8988T (cell line): ENCODE measurements around the gene PRCC.
"Not testable (repeated sequence)": the region's sequence is repeated elsewhere in the genome, so short reads cannot be mapped to it uniquely, and the experiment has no call there.

Experiments
- DNase-seq: peaks from one replicate; pipeline ENCODE4 v3.0.0; 2011

The PRCC gene

DNA sequence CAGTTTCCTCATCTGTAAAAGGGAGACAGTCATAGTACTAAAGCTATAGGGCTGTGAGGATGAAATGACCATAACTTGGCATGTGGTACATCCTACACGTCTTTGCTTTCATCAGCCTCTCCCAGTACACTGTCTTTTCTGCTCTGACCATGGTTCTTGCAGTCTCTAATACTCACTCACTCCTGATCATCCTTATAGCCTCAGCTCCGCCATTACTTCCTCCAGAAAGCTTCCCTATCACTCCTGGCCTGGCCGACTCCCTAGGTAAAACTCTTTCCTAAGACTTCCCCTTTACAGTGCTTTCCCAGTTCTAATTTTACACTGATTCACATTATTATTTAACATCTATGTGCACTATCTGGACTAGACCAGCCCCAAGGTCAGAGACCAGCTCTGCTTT, 21.5 kb upstream of the PRCC start:
- DNase-seq: no peak

DNA sequence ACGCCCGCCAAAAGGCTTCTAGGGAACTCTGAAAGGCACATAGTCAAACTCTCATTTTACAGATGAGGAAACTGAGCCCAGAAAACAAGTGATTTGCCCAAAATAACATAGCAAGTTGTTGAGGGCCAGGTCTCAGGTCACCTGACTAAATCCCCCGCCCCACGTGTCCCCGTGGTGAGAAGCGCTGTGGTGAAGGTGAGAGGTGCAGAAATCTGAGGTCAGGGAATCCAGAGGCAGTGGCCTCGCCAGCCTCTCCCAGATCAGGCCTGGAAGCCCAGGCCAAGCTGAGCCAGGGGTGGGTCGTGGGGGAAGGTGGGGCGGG, 21.0 kb upstream of the PRCC start:
- no peak for DNase-seq

DNA sequence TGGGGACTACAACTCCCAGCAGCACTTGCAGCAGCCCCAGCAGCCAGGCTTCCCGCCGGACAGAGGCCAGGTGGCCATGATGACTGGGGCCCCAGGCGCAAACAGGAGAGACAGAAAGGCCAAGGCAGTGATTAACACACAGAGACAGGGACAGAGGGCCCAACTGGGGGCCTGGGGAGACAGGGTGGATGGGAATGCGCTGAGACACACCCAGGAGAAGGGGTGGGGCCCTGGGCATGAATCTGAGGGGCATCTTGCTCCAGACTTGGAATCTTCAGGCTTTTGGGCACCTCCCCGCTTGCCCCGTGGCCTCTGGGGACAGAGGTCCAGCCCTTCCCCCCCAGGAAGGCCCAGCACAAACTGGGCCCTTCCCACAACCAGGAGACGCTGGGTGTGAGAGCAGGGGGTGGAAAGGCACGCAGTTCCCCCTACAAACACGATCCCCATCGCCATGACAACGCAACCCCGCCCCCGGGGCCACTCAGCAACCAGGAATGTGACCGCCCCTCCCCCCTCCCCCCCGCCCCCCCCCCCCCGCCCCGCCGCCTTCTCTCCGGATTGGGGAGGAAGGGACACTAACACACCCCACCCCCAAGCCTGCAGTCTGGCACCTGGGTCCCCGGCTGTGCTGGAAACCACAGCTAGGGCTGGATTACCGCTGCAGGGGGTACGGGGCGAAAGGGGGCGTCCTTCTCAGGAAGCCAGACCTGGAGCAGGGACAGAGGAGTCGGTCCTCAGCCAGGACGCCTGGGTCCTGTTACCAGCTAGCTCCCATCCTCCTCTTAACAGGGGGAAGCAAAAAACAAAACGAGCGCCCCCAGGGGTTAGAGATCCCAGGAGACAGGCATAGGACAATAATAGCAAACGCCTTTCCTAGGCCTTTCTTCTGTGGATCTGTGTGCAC, 20.4 kb upstream of the PRCC start:
- DNase-seq: peak; percentile 78

DNA sequence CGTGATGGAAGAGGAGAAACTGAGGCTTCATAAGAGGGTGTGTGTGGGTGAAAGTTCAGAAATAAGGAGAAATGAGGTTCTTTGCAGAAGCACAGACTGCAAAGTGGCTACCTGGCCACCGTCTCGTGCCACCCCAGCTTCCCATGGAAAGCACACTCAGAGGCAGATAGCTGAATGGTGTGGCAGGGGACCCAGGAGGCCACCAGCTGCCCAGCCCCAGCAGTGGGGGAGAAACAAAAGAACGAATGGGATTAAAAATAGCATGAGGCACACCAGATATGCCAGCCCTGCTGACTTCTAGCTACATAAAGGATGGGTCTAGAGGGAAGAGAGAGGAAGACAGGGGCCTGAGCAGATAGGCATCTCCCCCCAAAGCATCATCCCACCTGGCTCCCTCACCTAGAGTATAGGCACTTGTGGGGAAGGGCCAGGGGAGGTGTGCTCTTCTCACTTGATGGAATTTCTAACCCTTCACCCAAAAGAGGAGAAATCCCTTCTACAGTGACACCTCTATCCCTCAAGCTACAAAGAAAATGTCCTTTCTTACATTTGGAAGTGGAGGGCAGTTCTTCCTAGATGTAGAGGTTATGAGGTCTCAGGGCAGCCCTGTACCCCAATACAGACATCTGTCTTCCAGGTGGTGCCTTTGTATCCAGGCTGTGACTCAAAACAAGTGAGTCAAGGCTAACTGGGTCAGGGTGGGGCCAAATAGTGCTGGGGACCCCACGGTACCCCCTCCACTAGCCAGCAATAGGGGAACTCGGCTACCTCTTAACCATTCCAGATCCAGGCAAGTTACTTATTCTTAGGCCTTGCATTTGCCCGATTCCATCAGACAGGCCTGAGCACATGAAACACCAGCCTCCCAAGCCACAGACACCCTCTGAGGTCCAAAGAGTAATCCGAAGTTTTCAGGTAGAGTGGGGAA, 19.3 kb upstream of the PRCC start:
- no peak for DNase-seq

DNA sequence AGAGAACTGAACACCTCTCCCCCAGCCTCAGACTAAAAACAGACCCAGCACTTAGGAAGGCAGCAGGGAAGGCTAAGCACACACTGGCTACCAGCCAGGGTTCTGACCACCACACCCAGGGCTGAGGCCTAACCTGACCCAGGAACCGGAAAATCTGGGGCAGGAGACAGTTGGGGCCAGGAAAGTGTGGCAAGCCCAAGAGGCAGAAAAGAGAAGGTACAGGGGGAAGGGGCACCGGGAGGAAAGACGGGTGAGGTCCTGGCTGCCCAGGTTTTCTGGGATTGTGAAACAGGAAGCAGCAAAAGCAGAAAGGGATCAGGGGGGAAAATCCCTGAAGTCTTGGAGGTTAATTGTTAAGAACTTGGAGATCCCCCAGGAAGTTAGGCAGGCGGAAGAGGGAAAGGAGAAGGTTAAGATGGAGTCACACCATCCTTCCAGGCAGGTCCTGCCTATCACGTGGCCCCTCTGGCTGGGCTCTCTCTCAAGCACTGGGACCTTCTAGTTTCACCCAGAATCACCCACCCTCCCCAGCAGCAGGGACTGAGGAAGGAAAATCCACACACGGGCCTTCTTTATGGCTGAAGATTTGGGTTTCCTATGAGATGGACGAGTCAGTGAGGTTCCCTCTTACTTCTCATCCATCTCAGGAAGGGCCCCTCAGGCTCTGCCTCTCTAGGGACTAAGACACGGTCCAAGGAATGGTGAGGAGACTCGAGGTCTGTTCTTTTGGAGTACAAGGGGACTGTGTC, 18.5 kb upstream of the PRCC start:
- DNase-seq: no peak

DNA sequence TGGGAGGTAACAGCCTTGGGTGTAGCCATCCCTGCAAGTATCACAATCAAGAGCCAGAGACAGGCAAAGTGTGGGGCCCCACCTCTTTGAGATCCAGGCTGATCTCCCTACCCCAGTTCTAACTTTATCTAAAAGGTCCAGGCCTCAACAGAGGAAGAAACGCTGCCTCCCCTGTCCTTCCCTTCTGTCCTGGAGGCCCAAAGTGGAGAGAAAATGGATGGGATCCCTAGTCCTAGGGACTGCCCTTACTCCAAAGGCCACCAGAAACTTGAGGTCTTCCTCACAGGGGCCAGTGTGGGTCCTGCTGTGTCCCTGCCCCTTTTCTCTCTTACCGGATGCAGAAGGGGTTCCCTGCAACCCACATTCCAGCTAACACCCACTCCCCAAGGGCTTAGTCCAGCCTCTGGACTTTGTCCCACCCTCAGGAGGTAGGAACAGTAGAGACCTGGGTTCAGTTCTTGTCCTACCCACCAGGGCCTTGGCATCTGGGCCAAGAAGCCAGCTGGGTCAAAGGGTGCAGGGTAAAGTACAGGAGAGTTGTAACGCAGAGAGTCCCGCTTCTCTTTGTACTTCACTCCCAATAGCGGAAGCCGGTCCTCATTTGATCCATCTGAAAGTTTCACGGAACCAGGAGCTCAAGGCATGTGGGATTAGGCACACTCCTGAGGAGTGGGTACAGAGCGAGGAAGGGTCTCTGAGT, 17.8 kb upstream of the PRCC start:
- no peak for DNase-seq

DNA sequence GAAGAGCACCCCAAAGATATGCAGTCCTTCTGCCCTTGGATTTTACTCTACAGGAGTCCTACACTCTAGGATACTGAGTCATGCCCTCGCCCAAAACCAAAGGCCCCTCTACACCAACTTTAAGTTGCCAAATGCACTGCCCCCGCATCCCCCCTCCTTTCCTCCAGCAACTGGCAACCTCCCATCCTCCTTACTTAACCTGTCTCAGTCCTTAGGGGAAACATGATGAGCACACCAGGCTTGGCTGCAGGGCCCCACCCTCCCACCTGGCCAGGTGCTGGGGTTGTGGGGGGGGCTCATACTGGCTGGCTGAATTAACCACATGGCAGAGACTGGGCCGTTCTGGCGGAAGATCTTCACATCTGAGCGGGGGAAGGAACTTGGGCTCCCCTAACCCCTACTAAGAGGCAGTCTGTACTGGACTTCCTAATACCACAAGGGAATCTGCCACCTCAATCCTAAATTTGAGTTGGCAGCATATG, 17.1 kb upstream of the PRCC start:
- DNase-seq: no peak

DNA sequence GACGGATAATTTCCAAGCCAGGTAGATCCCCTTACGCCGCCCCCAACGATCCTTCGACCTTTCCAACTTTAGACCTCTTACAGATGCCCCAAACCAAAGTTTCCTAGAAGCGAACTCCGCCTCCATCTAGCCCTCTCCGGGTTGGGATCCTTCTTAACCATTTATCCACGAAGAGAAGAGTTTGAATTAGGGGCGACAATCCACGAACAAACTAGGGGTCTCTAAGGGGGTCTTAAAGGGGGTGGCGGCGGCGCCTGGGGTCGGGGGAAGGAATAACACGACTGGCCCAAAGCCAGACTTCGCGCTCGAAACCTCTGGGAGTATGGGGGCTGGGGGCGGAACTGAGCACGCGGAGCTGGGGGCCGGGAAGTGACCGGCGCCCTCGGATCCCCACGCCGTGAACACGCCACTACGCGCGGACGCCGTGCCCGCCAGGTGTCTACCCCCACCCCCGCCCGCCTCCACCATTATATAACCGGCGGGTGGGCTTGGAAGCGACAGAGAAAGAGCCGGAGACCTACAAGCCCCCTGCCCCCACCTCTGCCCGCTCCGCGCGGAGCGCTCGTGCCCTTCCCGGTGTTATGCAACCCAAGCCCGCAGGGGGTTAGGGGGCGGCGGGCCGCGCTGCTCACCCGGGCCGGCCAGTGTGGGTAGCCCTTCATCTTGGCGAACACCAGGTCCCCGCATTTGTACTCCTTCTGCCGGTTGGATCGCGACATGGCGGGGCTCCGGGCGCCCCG, 16.5 kb upstream of the PRCC start:
- no peak for DNase-seq

DNA sequence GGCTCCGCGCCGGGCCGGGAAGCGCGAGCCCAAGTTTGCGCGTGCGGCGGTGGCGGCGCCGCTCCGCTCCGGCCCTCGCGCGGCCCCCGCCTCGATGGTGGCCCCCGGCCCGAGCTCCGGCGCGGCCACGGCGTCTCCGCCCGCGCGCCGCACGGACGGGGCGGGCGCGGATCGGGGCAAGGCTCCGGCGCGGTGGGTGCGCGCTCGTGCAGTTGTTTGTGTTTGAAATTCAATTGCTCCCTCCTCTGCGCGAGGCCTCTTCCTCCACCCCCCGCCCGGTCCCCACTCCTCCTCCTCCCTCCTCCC, 15.9 kb upstream of the PRCC start, which contains the start of gene HDGF:
TSS of gene HDGF (minus strand) at position 225 of the 306 bp plus-strand sequence. CDS start 246 bp downstream, outside the sequence.
- no peak for DNase-seq

DNA sequence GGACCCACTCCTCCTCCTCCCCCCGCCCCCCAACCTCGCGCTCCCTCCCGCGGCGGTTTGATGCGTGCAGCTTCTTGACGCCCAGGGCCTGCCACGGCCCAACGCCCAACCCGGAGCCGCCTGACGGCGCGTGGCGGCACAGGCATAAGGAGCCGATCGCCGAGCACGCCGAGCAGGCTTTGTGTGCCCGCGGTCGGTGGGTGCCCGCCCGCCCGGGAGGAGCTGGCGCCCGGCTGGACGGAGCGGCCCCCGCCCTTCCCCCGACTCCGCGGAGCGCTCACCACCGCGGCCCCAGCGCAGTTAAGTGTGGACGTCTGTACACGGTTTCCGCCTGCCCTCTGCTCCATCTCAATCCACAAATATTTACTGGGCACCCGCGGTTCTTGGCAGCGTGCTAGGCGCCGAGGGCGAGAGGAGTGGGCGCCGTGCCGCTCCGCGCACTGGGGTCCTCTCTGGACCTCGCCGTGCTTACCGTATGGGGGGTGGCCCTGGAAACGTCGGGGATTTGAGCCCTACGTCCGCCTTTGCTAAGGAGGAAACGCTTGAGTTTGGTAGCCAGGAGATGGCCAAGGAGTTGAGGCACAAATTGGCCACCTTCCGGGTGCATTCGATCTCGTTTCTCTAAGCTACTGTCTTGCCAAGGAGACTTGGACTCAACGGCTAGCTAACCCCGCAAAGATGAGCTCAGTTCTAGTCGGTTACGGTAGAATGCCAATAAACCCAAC, 15.4 kb upstream of the PRCC start:
- peak; percentile 96 for DNase-seq

DNA sequence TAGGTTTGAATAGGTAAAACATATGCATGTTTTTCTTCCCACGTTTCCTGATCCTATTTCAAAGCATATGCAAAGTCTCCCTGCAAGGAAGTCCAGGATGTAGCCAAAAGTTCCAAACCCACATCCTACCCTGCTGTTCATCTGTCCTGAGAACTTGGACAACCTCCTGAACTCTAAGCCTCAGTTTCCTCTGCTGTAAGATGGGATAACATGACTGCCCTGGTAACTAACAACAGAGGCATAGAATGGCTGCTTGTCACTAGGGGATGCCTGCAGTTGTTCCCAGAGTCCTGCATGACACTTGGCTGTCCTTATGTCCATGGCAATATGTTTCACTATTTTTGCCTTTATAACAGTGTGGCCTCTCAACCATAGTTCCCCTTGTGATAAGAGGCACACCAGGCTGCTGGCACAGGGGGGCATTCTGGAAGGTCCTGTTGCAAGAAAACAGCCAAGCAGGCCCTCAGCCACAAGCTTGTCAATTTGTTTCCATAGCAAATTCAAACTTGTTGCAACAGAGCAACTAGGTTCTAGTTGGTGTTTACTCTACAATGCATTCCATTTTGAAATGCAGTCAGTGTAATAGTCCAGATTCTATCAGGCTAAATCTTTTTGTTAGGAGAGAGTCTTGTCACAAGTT, 14.4 kb upstream of the PRCC start:
- no peak for DNase-seq

DNA sequence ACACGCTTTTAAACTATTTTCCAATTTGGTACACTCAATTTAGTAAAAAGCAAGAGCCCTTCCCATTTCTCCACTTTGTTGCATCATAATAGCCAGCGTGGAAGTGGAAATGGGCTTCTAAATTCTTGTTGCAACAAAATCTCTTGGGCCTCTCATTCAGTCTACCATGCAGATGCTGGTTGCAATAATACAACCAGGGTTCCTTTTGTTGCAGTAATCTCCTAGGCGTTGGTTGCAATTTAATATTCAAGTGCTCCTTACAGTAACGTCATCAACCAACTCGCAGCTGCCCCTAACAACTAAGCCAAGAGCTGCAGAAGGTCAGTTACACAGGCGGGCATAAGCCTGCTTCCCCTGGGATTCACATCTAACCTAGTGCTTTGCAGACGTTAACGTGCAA, 13.1 kb upstream of the PRCC start:
- no peak for DNase-seq

DNA sequence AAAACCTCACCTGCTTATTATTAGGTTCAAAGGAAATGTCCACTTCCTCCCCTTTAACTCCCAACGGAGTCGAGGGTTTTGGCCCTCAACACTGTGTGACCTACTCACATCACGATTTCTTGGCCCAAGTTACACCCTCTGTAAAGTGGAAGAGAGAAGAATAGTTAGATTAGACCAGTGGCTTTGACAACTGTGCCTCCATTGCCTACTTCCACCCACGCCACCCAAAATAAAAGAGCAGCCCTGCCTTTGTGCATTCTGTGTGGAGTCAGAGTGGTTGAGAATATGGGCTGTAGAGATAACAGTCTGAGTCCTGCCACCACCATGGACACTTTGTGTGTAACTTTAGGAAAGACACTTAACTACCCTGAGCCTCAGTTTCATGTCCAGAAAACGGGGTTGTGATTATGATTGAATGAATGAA, 11.8 kb upstream of the PRCC start:
- no peak for DNase-seq

DNA sequence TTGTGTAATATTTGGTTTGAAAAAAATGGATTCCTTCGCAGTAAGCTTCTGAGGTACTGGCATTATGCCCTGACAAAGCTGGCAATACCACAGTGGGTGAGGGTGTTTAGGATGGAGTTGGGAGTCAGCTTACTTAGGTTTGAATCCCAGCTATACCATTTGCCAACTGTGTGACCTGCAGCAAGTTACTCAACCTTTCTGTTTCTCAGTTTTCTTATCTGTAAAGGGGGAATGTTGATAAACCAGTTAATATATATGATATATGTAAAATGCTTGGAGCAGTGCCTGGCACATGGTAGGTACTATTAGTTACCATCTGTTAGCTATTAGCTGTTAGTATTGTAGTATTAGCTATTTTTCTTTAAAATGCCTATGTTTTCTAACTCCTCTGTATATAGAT, 11.0 kb upstream of the PRCC start:
- DNase-seq: no peak

DNA sequence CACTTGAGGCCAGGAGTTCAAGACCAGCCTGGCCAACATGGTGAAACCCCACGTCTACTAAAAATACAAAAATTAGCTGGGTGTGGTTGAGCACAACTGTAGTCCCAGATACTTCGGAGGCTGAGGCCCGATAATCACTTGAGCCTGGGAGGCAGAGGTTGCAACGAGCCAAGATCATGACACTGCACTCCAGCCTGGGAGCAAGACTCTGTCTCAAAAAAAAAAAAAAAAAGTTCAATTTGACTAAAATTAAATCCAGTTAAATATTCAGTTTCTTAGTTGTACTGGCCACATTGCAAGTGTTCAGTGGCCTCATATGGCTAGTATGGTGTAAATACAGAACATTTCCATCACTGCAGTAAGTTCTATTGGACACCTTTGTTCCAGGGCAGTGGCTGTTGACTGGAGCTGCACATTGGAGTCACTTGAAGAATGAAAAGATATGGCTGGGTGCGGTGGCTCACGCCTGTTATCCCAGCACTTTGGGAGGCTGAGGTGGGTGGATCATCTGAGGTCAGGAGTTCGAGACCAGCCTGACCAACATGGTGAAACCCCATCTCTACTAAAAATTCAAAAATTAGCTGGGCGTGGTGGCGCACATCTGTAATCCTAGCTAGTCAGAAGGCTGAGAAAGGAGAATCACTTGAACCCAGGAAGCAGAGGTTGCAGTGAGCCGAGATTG, 9.6 kb upstream of the PRCC start:
- not testable (repeated sequence) for DNase-seq

DNA sequence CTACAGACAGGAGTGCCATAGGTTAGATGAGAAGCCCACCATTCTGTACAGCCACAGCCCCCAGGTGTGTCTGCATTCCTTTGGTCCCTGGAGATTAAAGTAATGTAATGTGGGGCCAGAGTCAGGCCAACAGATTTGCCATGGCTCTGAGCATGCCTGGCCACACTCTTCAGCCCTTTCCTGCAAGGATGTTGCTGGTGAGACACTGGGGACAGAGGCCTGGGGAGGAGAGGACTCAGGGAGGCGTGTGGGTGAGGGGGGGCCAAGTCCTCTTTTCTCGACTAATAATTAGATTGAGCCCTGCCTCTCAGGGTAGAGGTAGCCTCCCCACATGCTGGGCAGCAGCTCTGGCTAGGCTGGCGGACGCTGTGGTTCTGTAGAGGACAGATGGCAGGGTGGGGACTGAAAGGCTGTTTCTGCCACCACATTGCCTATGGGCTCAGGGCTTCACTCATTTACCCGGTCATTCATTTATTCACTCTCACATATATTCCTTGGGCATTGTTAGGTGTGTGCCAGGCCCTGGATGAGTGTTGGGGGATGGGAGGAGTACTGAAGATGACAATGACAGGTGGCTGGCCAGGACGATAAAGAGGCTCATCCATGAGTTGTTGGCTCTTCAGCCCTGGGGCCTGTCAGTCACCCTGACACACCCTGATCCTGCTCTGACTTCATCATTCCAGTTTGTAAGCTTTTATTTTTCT, 7.1 kb upstream of the PRCC start:
- no peak for DNase-seq

DNA sequence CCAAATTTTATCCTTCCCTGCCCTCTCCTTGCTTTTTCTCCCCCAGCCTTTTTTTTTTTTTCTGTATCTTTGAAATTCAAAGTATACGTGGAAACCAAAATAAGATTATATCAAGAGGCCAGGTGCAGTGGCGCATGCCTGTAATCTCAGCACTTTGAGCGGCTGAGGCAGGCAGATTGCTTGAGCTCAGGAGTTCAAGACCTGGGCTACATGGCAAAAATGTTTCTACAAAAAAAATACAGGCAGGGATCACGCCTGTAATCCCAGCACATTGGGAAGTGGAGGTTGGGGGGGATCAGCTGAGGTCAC, 6.6 kb upstream of the PRCC start:
- no peak for DNase-seq

DNA sequence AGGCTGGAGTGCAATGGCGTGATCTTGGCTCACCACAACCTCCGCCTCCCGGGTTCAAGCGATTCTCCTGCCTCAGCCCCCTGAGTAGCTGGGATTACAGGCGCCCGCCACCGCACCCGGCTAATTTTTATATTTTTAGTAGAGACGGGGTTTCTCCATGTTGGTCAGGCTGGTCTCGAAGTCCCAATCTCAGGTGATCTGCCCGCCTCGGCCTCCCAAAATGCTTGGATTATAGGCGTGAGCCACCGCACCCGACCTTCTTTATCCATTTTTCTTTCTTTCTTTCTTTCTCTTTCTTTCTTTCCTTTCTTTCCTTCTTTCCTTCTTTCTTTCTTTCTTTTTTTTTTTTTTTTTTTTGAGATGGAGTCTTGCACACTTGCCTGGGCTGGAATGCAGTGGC, 2.2 kb upstream of the PRCC start:
- DNase-seq: not testable (repeated sequence)

DNA sequence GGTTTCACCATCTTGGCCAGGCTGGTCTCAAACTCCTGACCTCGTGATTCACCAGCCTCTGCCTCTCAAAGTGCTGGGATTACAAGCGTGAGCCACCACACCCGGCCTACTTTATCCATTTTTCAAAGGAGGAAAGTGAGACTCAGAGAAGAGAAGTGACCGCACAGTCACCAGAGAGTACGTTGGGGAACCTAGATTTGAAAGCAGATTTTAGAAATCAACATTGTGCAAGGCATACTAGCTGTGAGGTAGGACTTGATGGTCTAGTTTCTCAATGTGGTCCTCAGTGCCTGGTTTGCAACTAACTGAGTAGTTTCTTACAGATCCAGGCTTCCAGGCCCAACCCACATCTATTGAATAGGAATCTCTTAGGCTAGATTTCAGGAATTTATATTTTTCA, 1.7 kb upstream of the PRCC start:
- no peak for DNase-seq
